Stimulated activated naive B cell treated with anti-CD40 and anti-IgM and Interleukin-4, amounts not matched to agents 10 μg/mL and 1 μg/mL and 100 μg/mL, for 72 hours (primary cell): Measurements from ENCODE around the gene NFATC2.
"Not testable (repeated sequence)": the region's sequence is repeated elsewhere in the genome, so short reads cannot be mapped to it uniquely, and the experiment has no call there.

Experiments
- ATAC-seq, 2 donors: fragments of 150-1000 bp; cut with Tn5 transposase; replicated peaks; 2 replicates each; pipeline ENCODE4 v1.10.0; 2021; ENCODE audit warnings: moderate library complexity in 1 of 2
- DNase-seq: peaks from one replicate; pipeline ENCODE4 v3.0.0; 2021
- H3K27ac Mint-ChIP-seq: one replicate; pipeline ENCODE4 v1.8.0; 2022; ENCODE audit warnings: mild to moderate bottlenecking, mixed read lengths
- H3K27me3 Mint-ChIP-seq, 2 donors: one replicate each; pipeline ENCODE4 v1.8.0; 2022; ENCODE audit warnings: mixed read lengths in 2 of 2
- H3K36me3 Mint-ChIP-seq, 2 donors: one replicate each; pipeline ENCODE4 v1.8.0; 2022; ENCODE audit warnings: mixed read lengths in 2 of 2, mild to moderate bottlenecking in 1 of 2
- H3K4me1 Mint-ChIP-seq, 2 donors: one replicate each; pipeline ENCODE4 v1.8.0; 2022; ENCODE audit warnings: mixed read lengths in 2 of 2, mild to moderate bottlenecking in 1 of 2
- H3K4me3 Mint-ChIP-seq, 2 donors: one replicate each; pipeline ENCODE4 v1.8.0; 2022; ENCODE audit warnings: mild to moderate bottlenecking in 2 of 2, mixed read lengths in 2 of 2, moderate library complexity in 1 of 2
- H3K9me3 Mint-ChIP-seq, 2 donors: one replicate each; pipeline ENCODE4 v1.8.0; 2022; ENCODE audit warnings: mixed read lengths in 2 of 2, mild to moderate bottlenecking in 1 of 2

NFATC2 gene

GRCh38 chr20:51540580-51540979 is 1.9 kb downstream of the NFATC2 start:
- H3K4me3 Mint-ChIP-seq = peak overlapping the region; percentile 92 to 99
- ATAC-seq (no peak), DNase-seq (no peak)
- H3K27ac Mint-ChIP-seq = peak overlapping the region; percentile 98
- peaks cover 0 to 2% of the 10 kb centered on the region in 2 donors for H3K9me3 Mint-ChIP-seq
- peaks cover 50 to 71% of the 10 kb centered on the region in 2 donors for H3K4me1 Mint-ChIP-seq
- H3K27me3 Mint-ChIP-seq = peaks cover 0 to 4% of the 10 kb centered on the region in 2 donors
- H3K36me3 Mint-ChIP-seq = peaks cover 18 to 38% of the 10 kb centered on the region in 2 donors

DNA sequence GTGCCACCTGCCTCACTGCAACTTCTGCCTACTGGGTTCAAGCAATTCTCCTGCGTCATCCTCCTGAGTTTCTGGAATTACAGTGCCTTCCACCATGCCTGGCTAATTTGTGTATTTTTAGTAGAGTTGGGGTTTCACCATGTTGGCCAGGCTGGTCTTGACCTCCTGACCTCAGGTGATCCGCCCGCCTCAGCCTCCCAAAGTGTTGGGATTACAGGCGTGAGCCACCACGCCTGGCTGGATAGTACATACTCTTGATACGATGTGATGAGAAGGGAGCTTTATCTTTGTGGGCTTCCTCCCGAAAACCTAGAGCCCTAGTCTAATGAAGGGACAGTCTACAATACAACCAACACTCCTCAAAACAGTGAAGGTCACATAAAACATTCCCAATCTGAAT is 2.4 kb downstream of the NFATC2 start:
- H3K27me3 Mint-ChIP-seq, DNase-seq, ATAC-seq, H3K9me3 Mint-ChIP-seq: not testable (repeated sequence)
- Mint-ChIP-seq H3K36me3 (peaks cover 18 to 38% of the 10 kb centered on the region in 2 donors), H3K4me3 (peak overlapping the region; percentile 92 to 99), H3K4me1 (peaks cover 52 to 76% of the 10 kb centered on the region in 2 donors), H3K27ac (peak overlapping the region; percentile 91)

- Mint-ChIP-seq H3K27ac (peak overlapping the region; percentile 96), H3K4me3 (peak overlapping the region in 1 of 2 donors; percentile 21), H3K4me1 (peaks cover 67 to 97% of the 10 kb centered on the region in 2 donors), H3K27me3 (no peaks in the 10 kb centered on the region), H3K9me3 (no peaks in the 10 kb centered on the region), H3K36me3 (peaks cover 29 to 57% of the 10 kb centered on the region in 2 donors)
- no peak for DNase-seq
- no peak for ATAC-seq
Measured at GRCh38 chr20:51536116-51537069, 6.1 kb downstream of the NFATC2 start.

- Mint-ChIP-seq H3K27ac (peak overlapping the region; percentile 96), H3K36me3 (peaks cover 32 to 64% of the 10 kb centered on the region in 2 donors), H3K27me3 (no peaks in the 10 kb centered on the region)
Measured at GRCh38 chr20:51535674-51536073, 6.8 kb downstream of the NFATC2 start.

GRCh38 chr20:51535075-51535386 is 7.5 kb downstream of the NFATC2 start:
- Mint-ChIP-seq H3K4me1 (peaks cover 70 to 97% of the 10 kb centered on the region in 2 donors), H3K27ac (peak overlapping the region; percentile 96), H3K27me3 (no peaks in the 10 kb centered on the region), H3K36me3 (peaks cover 32 to 66% of the 10 kb centered on the region in 2 donors), H3K4me3 (peak overlapping the region; percentile 69 to 76), H3K9me3 (no peaks in the 10 kb centered on the region)
- DNase-seq (peak; percentile 59), ATAC-seq (peak; percentile 80 to 88)

More at GRCh38 chr20:51535674-51536073, 6.8 kb downstream of the NFATC2 start:
- Mint-ChIP-seq H3K4me3 (peak overlapping the region; percentile 69 to 76), H3K9me3 (no peaks in the 10 kb centered on the region), H3K4me1 (peaks cover 68 to 97% of the 10 kb centered on the region in 2 donors)
- ATAC-seq = no peak
- no peak for DNase-seq

DNA sequence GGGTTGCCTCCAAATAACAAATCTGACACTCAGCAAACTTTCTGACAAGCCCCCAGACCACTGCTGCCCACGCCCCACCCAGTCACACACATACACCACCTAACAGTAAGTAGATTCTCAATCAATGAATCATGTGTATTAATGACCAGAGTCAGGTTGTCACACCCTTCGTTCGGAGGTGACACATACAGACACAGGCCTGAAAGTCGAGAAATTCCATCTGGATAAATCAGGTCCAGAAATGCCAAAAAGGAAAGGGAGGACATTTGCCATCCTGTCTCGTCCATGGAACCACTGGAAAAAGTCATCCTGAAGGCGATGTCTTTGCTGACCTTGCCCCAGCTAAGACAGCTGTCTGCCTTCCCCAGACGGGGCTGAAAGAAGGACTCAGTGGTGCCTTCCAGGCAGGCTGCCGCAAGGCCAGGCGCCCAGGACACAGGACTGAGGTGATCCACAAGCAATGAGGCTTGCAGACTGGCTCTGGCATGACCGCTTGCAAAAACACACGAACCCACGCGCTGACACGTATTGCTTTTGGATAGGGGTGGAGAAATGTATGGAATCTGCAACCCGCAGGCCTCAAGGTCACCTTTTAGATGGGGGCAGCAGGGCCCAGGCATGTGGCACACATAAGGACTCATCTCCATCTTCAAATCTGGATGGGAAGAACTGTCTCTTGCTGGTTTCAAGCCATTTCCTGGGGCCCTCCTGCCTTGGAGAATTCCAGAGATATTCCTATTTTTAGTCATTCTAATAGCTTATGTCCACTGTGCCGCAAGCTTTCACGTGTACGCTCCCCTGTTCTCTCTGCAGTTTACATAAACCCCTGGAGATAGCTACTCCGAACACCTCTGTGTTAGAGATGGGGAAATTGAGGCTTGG is 9.0 kb downstream of the NFATC2 start:
- H3K27me3 Mint-ChIP-seq = no peaks in the 10 kb centered on the region
- peaks cover 32 to 57% of the 10 kb centered on the region in 2 donors for H3K36me3 Mint-ChIP-seq
- DNase-seq = no peak
- H3K4me1 Mint-ChIP-seq = peaks cover 69 to 95% of the 10 kb centered on the region in 2 donors
- no peak for ATAC-seq
- H3K27ac Mint-ChIP-seq = peak overlapping the region; percentile 95
- no peaks in the 10 kb centered on the region for H3K9me3 Mint-ChIP-seq
- H3K4me3 Mint-ChIP-seq = peak overlapping the region in 1 of 2 donors; percentile 41

DNA sequence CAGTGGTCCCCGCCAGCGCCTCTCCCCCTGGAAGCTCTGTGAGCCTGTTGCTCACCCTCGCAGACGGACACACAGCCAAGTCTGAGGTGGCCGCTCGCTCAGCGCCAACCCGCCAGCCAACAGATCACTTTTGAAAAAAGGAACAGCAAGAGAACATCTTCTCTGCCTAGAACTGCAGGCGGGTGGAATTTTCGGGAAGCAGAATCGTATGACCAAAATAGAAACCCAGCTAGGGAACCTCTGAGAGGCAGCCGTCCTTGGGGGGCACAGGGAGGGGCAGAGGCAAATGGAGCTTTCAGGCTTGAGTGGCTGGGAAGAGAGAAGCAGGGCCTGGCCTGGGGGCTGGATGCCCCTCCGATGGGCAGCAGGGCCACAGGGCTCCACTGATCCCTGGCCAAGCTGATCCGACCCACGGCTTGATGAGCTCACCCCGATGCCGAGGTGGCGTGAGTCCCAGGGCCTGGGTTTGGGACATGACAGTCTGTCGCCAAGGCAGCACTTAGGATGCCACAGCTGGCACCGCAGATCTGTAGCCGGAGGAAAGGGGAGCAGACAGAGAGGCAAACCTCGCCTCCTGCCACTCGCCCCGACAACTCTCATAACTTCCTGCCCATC is 9.8 kb downstream of the NFATC2 start:
- Mint-ChIP-seq H3K36me3 (peaks cover 26 to 55% of the 10 kb centered on the region in 2 donors), H3K9me3 (no peaks in the 10 kb centered on the region), H3K27me3 (no peaks in the 10 kb centered on the region), H3K4me3 (peak overlapping the region; percentile 52 to 74), H3K27ac (peak overlapping the region; percentile 95), H3K4me1 (peaks cover 70 to 95% of the 10 kb centered on the region in 2 donors)
- ATAC-seq = no peak
- DNase-seq = no peak

DNA sequence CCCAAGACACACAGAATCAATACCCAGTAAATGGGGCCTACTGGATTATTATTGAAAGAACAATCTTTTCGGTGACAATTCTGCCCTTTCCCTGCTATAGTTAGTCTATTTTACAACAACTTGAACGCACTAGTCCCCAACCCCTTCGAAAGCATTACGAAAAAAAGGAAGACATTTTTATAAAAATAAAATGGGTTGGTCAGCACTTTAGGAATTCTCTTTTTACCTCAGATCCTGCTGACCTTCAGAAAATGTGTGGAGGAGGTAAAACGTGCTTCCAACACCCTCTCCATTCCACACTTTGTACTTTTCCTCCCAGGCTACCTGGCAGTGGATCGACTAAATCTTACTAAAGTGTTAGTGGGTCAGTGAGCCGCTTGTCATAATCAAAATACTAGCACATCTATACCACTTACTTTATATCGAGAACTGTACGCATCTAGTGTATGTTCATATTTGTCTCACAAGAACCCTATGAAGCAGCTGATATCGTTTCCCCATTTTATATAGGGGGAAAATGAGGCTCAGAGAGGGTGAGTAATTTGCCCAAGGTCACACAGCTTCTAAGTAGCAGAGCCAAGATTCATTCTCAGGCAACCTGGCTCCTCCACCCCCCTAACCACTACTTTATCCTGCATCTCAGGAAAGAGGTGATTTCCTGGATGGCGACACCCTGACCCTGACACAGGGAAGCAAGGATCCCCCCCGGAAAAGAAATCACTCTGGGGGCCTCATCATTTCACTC is 10.6 kb downstream of the NFATC2 start:
- Mint-ChIP-seq H3K27ac (peak overlapping the region; percentile 98), H3K36me3 (peaks cover 26 to 54% of the 10 kb centered on the region in 2 donors)

GRCh38 chr20:51531141-51531710 is 11.3 kb downstream of the NFATC2 start:
- Mint-ChIP-seq H3K4me3 (peak overlapping the region; percentile 71 to 85), H3K27ac (peak overlapping the region; percentile 98), H3K36me3 (peaks cover 23 to 47% of the 10 kb centered on the region in 2 donors), H3K4me1 (peaks cover 72 to 95% of the 10 kb centered on the region in 2 donors), H3K27me3 (no peaks in the 10 kb centered on the region), H3K9me3 (no peaks in the 10 kb centered on the region)
- DNase-seq (peak; percentile 60), ATAC-seq (peak; percentile 50 to 61)

More for the DNA sequence above, 10.6 kb downstream of the NFATC2 start:
- ATAC-seq = no peak
- Mint-ChIP-seq H3K27me3 (no peaks in the 10 kb centered on the region), H3K4me1 (peaks cover 73 to 95% of the 10 kb centered on the region in 2 donors), H3K9me3 (no peaks in the 10 kb centered on the region), H3K4me3 (peak overlapping the region; percentile 71 to 85)
- no peak for DNase-seq

DNA sequence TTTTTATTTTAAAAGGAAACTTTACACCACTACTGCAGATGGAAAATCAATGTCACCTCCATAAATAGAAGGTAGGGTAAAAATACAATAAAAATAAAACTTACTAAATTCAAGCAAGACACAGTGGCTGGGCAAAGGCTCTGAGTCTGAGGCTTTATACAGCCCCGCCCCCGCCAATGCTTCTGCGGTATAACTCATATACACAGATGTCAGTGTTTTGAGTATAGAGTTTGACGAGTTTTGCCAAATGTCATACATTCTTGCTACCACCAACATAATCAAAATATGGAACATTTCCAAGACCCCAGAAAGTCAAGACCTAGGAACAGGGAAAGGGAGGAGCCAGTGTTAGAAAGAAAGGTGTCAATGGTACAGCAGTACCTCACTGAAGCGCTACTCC is 12.8 kb downstream of the NFATC2 start:
- Mint-ChIP-seq H3K4me3 (peak overlapping the region; percentile 59 to 66), H3K4me1 (peaks cover 71 to 95% of the 10 kb centered on the region in 2 donors), H3K27me3 (no peaks in the 10 kb centered on the region), H3K9me3 (no peaks in the 10 kb centered on the region), H3K36me3 (peaks cover 22 to 53% of the 10 kb centered on the region in 2 donors), H3K27ac (peak overlapping the region; percentile 98)
- DNase-seq (peak; percentile 36), ATAC-seq (peak; percentile 36 to 55)

GRCh38 chr20:51529081-51529681 is 13.3 kb downstream of the NFATC2 start:
- Mint-ChIP-seq H3K4me1 (peaks cover 74 to 95% of the 10 kb centered on the region in 2 donors), H3K27me3 (no peaks in the 10 kb centered on the region), H3K36me3 (peaks cover 24 to 57% of the 10 kb centered on the region in 2 donors), H3K9me3 (no peaks in the 10 kb centered on the region), H3K4me3 (peak overlapping the region; percentile 24 to 64), H3K27ac (peak overlapping the region; percentile 92)
- DNase-seq (peak; percentile 50), ATAC-seq (peak; percentile 25 to 46)

- Mint-ChIP-seq H3K27me3 (no peaks in the 10 kb centered on the region), H3K27ac (peak overlapping the region; percentile 92), H3K9me3 (no peaks in the 10 kb centered on the region), H3K4me3 (peak overlapping the region; percentile 24 to 64), H3K36me3 (peaks cover 26 to 57% of the 10 kb centered on the region in 2 donors), H3K4me1 (peaks cover 74 to 93% of the 10 kb centered on the region in 2 donors)
- DNase-seq = peak; percentile 40
- peak; percentile 44 to 45 for ATAC-seq
Measured at GRCh38 chr20:51528263-51529027, 14.1 kb downstream of the NFATC2 start.
